GM19395 (cell line): ENCODE measurements around the gene TCEAL9.
"Not testable (repeated sequence)": the region's sequence is repeated elsewhere in the genome, so short reads cannot be mapped to it uniquely, and the experiment has no call there.

Experiments
- ATAC-seq: cut with Tn5 transposase; IDR thresholded peaks from one replicate; pipeline ENCODE4 v1.9.1; 2021; ENCODE audit warnings: mild to moderate bottlenecking, moderate library complexity; ENCODE audit not compliant: unreplicated experiment

The TCEAL9 gene

DNA sequence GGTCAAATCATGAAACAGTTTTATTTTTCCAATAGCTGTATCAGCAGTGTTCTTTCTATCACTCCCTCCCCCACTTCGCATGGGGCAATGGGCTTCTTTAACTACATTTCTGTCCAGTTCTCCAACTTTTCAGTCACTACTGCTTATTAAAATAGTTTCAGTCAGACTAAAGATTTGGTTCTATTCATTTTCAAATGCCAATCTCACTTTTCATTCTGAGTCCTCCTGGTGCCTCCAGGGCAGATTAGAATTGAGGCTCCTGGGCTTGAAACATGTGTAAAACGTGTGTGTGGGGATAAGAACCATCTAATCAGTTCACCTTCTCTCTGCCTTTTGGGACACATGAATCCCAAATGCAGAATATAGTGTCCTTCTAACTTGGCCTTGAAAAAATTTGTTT is 16.6 kb downstream of the TCEAL9 start:
- ATAC-seq = no peak

DNA sequence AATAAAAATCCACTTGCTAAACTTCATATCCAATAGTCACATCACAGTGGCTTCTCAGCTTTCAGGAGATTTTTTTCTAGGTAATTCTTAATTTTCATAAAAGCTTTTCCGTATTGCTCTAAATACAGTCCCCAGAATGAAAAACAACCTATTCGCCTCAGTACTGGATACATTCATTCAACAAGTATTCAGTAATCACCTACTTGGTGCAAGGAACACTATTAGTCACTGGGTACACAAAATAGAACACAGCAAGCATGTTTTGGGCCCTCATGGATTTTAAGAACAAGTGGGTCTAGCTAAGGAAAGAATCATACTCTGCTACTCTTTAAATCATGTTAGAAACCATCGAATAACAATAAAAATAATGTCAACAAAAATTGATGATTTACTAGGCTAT is 17.3 kb downstream of the TCEAL9 start:
- no peak for ATAC-seq

DNA sequence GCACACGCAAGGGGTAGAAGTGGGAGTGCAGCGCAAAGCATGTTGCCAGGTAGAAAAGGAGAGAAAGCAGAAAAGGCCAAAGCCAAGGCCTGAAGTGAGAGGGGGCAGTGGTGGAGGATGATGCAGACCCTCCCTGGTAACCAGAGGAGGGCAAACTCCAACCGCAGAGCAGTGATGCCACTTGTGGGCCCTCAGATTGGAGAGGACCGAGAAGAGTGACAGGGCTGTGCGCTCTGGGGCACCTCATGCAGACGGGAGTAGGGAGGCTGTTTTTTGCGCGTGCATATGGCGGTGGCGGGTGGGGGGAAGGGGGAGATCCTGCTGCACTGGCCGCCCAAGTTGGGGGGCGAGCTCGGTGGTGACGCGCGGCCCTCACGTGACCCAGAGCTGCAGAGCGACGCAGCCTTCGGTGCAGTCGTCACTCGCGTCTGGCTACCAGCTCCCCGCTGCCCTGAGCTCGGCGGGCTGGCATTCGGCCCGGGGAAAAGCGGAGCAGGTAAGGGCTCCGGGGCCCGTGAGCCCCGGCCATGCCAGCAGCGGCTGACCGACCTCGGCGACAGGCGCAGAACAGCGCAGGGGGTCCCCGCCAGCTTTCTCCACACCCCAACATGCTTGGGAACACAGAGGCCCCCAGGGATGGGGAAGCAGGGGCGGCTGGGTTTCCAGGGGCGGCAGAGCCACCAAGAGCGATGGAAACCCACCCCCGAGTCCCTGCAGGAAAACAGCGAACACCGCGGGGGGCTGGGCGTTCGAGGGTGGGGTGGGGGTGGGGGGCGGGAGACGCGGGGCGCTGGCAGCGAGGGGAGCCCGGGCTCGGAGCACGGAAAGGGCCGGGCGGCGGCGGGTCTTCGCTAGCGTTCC is 20.0 kb downstream of the TCEAL9 start, which contains the start of gene BEX3:
TSS of gene BEX3 (plus strand) at position 421 of the 861 bp plus-strand sequence. CDS start 984 bp downstream, outside the sequence.
- ATAC-seq = no peak

DNA sequence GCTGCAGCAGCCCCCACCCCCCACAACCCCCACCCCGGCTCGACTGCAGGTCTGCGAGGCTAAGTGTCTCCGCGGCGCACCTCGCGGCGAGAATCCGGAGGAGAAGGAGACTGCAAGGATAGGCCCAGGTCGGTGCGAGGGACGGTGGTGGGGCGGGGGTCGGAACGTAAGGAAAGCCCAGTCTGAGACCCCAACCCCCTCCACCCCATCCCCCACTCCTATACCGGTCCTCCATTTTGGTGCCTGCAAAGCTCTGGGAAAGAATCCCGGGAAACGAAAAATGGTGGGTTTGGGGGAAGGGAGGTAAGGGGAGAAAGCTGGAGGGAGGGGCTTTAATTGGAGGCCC is 20.6 kb downstream of the TCEAL9 start:
- ATAC-seq = no peak

DNA sequence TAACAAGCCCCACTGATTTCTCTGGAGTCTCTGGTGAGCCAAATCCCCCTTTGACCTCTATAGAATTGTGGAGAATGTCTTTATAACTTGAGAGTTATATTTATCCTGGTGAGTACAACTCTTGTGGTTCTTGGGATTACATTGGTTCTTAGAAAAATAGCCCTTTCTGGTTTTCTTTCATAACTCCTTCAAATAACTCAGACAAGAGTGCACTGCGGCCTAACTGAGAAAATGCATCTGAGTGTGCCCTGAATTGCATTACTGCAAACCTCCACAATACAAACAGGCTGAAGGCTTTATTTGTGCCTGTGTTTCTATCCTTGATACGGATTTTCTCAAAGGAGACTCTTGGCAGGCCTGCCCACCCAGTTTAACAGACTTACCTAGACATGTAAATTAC is 22.7 kb downstream of the TCEAL9 start:
- ATAC-seq = no peak

DNA sequence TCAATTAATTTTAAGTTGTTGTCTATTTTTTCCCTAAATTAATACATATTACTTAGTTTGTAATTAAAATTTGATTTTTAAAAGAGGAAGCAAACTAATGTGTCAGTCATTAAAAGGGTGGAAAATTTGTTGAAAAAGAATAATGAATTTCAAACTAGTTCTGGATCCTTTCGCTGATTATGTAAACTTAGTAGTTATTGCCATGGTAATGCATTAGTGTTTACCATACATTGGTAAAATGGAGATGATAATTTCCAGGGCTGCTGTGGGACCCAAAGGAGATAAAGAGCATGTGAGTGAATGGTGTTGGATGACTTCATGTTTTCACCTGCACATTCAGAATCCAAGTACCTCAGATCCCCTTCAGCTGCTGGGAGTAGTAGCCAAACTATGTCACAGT is 26.6 kb downstream of the TCEAL9 start:
- no peak for ATAC-seq

DNA sequence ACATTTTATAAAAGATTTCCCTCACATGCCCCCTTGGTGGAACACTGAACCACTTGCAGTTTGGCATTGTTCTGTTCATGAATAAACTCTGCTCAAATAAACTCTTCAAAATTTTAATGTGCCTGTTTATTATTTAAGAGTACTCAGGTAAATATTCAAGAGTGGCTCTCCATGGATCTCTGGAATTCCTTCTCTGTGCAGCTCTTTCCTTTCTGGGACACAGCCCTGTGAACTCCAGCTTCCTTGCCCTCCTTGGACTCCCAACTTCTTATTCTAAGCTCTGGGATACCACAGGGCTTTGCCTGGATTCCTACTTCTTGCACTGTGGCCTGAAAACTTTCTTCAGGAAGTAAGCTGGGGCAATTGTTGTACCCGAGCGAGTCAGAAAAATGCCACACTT is 28.4 kb downstream of the TCEAL9 start:
- ATAC-seq = no peak

DNA sequence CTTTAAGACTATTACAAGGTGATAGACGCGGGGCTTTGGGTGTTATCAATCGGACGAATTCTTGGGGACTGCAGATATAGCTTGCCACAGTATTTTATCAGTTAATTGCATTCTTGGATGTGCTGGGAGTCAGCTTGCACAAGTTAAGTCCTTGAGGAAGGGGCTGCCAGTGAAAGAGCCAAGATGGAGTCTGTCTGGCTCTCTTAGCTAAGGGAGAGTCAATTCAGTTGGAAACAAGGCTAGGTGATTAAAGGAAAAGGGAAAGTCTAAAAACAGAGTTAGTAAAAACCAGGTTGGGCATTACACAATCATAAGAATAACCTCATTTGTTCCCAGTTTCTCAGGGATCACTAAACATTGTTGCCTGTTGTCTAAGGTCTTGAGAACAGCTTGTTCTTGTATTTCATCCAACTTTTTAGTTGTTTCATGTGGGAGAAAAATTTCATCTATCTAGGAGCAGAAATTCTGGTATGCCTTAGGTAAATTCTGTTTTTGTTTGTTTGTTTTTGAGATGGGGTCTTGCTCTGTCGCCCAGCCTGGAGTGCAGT is 29.1 kb downstream of the TCEAL9 start:
- not testable (repeated sequence) for ATAC-seq

DNA sequence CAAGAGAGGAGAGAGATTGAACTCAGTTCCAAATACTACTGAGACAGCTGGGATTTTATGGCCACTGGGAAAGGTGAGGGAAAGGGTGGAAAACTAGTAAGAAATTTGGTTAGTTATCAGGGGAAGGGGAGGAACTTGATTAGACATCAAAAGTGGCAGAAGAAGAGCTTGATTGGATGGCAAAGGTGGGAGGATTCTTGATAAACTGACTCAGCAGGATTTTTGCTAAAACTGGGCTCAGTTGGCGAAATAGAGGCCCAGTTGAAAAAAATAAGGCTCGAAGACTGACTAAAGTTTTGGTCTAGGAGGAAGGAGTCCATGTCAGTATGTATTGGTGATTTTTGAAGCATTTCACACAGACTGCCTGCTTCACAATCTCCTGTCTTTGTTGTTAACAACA is 30.0 kb downstream of the TCEAL9 start:
- no peak for ATAC-seq

DNA sequence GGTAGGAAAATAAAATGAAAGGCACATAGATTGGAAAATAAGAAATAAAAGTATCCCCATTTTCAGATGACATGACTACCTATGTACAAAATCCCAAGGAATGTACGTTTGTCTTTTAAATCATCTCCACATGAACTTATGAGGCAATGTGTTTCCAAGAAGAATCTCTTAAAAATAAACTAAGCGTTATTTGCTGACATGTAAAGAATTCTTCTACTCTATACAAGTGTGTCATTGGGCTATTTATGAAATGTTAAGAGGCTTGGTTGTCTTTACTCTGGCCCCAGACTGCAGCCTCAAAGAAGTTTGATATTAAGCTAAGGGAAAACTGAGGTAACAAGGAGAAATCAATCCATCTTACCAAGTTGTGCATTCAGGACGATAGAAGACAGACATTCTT is 37.2 kb downstream of the TCEAL9 start:
- no peak for ATAC-seq

DNA sequence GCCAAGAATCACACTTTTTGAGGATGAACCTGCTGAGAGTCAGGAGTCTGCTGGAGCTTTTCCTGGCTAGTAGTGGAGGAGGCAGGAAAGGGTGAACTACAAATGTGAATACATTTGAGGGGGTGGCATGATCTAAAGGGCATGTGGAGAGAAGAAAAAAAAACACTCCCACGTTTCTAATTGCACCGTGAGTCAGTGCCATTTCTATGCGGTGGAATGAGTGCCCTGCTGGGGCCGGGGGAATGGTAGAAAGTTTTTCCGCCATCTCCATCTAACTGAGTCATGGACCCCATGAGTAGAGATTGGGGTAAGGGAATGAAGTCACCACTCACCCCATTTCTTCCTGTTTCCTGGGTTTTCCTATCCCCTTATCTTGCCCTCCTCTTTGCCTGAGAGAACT is 39.9 kb downstream of the TCEAL9 start:
- ATAC-seq = no peak

DNA sequence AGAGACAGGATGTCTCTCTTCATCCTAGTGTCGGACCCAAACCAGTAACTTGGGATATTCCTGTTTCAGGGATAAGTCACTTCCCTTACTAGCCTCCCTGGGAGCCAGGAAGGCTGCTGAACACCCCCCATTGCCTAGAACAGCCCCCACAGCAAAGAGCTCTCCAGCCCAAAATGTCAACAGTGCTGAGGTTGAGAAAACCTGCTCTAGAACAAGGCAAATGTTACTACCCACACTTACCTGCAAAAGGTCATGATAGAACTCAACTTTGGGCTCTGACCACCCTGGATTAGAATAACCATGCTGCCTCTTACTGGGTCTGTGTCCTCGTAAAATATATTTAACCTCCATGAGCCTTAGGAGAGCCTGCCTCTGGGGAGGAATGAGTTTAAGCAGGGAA is 40.4 kb downstream of the TCEAL9 start:
- ATAC-seq = no peak

DNA sequence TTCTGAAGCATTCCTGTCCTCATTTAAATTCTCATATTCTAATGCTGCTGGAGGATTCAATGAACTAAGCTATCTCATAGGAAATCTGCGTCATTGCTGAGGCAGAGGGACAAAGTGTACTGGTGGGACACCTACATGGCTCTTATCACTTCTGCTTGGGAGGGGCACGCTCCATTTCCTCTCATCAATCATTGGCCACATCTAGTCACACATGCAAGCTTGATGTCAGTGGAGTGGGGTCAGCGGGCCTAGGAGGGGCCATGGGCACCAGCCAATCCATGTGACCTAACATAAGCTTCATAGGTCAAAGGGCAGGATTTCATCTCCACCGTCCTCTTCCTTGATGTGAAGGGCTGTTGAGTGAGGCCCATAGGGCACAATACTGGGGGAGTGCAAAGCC is 41.4 kb downstream of the TCEAL9 start:
- no peak for ATAC-seq

DNA sequence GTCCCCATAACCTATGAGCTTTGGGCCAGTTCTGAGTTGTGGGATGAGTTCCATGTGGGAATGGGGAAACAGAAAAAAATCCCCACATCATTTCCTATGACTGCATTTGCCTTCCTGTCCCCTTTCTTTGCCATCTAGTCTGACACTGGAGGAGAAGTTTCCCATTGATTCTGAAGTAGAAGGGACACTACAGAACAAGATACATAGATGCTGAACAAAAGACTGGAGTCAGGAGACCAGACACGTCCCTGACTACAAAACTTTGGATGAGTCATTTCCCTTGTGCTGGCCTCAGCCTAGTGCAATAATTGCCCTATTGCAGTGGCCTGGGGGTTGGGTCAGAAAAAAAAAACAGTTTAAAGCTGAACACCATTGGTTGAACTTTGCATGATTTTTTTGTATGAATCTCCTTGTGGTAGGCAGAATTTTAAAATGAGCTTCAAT is 42.1 kb downstream of the TCEAL9 start:
- ATAC-seq = no peak

DNA sequence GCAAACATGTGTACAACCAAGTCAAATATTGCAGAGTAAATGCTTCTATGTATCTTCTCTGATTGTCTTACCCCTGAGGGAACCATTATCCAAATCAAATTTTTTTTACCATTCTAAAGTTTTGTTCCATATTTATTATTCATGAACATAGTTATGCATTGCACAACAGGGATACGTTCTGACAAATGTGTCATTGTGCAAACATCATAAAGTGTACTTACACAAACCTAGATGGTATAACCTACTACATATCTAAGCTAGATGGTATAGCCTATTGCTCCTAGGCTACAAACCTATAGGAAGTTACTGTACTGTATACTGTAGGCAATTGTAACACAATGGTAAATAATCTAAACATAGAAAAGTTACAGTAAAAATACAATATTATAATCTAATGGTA is 43.4 kb downstream of the TCEAL9 start:
- ATAC-seq = no peak

DNA sequence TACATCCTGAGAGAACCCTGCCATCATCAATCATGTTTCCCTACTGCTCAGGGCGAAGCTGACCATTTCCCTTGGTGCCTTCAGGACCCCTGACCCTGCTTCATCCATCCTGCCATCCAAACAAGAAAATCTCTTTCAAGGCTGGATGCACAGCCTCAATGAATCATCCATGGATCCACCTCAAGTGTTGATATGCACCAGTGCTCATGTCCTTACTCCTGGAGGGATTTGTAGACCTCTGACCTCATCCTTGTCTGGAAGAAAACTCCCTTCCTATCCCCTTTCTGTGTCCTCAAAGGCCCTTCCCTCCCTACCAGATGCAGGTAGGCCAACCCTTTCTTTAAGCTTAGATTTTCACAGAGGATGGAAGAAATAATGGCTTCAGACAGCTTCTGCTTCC is 44.6 kb downstream of the TCEAL9 start:
- no peak for ATAC-seq

DNA sequence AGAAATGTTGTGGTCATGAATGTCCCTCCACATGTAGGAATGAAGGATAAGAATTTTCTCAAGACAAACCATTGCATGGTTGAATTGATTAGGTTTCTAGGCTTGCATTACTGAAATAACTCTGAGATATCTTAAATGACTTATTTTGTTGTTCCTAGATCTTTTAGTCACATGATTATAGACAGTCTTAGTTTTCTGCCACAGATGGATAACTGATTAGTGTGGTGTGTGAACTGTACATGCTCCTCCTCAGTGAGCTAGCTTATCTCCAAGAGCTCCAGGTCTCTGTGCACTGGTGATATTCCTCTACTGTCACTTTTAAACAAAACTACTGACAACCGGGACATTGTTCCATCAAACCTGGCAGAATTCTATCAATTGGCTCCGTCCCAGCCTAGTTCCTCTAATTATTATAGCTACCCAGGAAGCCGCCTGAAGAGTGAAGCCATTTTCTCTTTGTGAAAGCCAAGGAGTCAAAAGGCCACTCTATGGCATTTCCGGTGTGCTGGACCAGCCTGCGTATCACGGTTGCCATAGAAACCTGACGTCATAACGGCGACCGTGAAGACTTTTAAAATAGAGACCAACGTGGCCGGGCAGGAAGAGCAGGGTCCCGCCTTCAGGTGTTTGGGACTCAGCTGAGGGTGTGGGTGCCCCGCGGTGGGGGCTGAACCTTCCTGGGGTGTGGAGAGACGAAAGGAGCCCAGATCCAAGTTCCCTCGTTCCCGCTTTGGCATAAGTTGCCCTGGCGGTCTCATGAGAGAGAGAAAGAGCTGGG is 48.1 kb downstream of the TCEAL9 start:
- ATAC-seq = peak; percentile 98

DNA sequence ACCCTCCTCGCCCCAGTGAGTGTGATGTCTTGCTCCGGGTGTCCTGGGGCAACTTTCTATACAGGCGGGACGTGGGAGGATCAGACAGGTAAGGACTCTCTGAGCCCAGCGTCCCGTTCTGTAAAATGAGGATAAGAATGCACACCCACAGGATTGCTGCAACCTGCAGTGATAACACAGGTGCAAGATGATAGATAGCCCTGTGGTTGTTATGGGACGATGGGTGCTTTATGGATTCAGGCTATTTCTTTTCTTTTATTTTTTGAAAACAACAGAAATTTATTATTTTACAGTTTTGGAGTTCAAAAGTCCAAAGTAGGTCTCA is 48.7 kb downstream of the TCEAL9 start:
- ATAC-seq = peak; percentile 38

DNA sequence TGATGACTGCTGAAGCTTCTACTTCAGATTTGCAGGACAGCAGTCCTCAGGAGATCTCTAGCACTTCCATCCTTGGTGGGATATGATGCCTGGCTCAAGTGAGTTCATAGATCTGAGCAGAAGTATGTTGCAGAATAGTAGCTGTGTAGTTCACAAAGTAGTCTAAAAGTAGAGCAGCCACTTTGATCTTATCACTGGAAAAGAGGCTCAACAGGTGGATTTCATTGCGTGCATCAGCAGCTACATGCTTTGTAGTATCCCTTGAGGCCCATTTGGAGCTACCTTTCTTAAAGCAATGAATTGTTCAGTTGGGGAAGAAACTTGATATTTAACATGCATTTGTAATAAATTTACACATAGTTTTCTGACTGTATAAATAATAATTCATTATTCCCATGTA is 50.0 kb downstream of the TCEAL9 start:
- ATAC-seq = no peak

DNA sequence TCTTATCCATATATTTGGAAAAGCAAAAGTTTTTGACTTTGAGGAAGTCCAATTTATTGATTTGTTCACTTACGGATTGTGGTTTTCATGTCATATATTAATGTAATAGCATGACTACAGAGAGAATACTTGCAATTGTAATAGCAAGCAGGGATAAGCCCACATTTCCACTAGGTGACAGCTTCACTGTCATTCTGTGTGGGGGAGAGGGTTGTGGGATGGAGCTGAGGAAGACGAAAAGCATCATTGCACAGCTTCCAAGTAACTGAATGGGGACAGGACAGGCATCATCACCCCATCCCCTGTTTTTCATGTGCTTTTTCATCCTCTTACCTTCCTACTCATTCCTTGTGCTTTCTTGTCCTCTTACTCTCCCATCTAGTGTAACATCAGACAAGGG is 51.5 kb downstream of the TCEAL9 start:
- ATAC-seq = no peak
